Testis (tissue), 3 donors: ENCODE results near the gene MAPKAPK2. TPM values are rescaled to one million over a fixed set of nuclear protein-coding genes. Genes with fewer than 3 reads are reported as not detected.

ENCODE experiments used
- DNase-seq: peaks from one replicate; pipeline ENCODE4 v3.0.0-alpha.2; 2019
- H3K27ac ChIP-seq, 2 donors: fragments of 200-600 bp; sonication (generic); one replicate each; pipeline ENCODE4 v1.5.1; 2019
- H3K27me3 ChIP-seq: fragments of 200-600 bp; sonication (generic); one replicate; pipeline ENCODE4 v1.5.1; 2019
- H3K36me3 ChIP-seq: fragments of 200-600 bp; sonication (generic); one replicate; pipeline ENCODE4 v1.5.1; 2017; ENCODE audit warnings: low read depth; ENCODE audit errors: missing control alignments
- H3K4me1 ChIP-seq: fragments of 200-600 bp; sonication (generic); one replicate; pipeline ENCODE4 v1.5.1; 2019
- H3K4me3 ChIP-seq, 2 donors: fragments of 200-600 bp; sonication (generic); one replicate each; pipeline ENCODE4 v1.5.1; 2017 to 2019
- H3K9me3 ChIP-seq: fragments of 200-600 bp; sonication (generic); one replicate; pipeline ENCODE4 v1.5.1; 2017
- CTCF ChIP-seq, 3 experiments: fragments of 450-650 bp in 2 of 3; fragments of 200-600 bp in 1 of 3; sonication (generic) in 1 of 3; IDR thresholded peaks; one replicate each; pipeline ENCODE4 v1.5.1; 2016 to 2019; ENCODE audit warnings: antibody characterized with exemption in 3 of 3, mild to moderate bottlenecking in 2 of 3, moderate library complexity in 1 of 3
- POLR2A ChIP-seq: fragments of 450-650 bp; IDR thresholded peaks from one replicate; pipeline ENCODE4 v1.6.1; 2017; ENCODE audit warnings: antibody characterized with exemption, mild to moderate bottlenecking, moderate library complexity
- WGBS, 2 donors: methylation state at CpG; one replicate each; pipeline ENCODE4 v1.1.5; 2018; 5-methylcytosine and 5-hydroxymethylcytosine counted together
- intact Hi-C: fragments of 100-400 bp; cut with DNase I; formaldehyde crosslinking; loops from one replicate; pipeline ENCODE4 v1.15.1; 2023; ENCODE audit warnings: low total_unique reads
- polyA plus RNA-seq: library from polyadenylated mRNA; stranded (reverse); fragments of 350-450 nt; fragmentation: Illumina TruSeq; extraction: RNeasy Lipid Tissue Mini Kit (QIAGEN cat#74804); gene quantifications from one replicate; pipeline ENCODE4 v1.2.3, GENCODE V29; 2014; ENCODE audit warnings: low read depth, low replicate concordance; ENCODE audit not compliant: insufficient read depth
- total RNA-seq, 2 donors: library from RNA; depleted of rRNA; stranded (reverse); fragments of >200 nt; gene quantifications; one replicate each; pipeline ENCODE4 v1.2.3, GENCODE V29; 2016

MAPKAPK2 gene
- total and polyA plus RNA-seq, 3 donors from 2014 or later = 66.3 to 76.5 (median 69.1) TPM

- H3K9me3 ChIP-seq = no peaks in the 10 kb centered on the region
- no peaks in the 10 kb centered on the region for H3K27me3 ChIP-seq
- no peaks in the 10 kb centered on the region for H3K36me3 ChIP-seq
- peak overlapping the region; percentile 74 to 92 for H3K4me3 ChIP-seq
- peaks cover 33% of the 10 kb centered on the region for H3K4me1 ChIP-seq
- DNase-seq = no peak
- intact Hi-C loops = no loop called here
- TF ChIP-seq CTCF (IDR thresholded peaks at IDR 0.05) = no peak
- no peak for TF ChIP-seq POLR2A
- peak overlapping the region; percentile 68 to 95 for H3K27ac ChIP-seq
- 0% methylated on average over 4 to 23 of the region's 48 CpGs for WGBS, 2 donors
Measured at GRCh38 chr1:206685334-206685768, 646 bp downstream of the MAPKAPK2 start.

DNA sequence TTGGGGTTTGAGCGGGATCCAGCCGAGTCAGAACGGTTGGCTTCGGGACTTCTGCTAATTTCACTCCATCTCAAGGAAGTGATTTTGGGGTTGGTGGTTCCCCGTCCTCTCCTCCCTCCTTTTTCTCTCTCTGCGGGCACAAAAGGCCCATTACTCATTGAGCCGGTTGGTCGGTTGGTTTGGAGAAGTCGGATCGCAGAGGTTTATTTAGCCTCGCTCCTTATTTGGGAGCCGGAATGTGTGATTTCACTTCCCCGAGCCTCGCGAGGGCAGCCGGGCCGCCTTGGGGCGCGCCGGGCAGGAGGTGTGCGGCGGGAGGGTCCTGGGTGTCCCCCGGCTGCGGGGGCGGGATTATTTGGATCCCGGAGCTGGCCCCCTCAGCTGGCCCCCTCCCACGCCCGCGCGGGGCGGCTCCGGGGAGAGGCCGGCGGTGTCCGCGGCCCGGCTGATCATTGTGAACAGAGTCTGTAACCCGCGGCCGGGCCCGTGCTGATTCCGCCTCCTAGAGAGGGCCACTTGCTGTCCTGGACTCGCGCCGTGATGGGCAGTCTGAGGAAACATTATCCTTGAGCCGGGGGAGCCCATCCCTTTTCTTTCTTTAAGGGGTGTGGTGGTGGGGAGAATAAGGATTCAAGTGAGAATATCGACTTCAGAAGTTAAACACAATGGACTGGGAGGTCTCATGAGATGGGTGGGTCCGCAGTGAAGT is 1.2 kb downstream of the MAPKAPK2 start:
- intact Hi-C loops = no loop called here
- Histone ChIP-seq H3K4me3 (peak overlapping the region; percentile 74 to 92), H3K27me3 (no peaks in the 10 kb centered on the region), H3K9me3 (no peaks in the 10 kb centered on the region), H3K4me1 (peaks cover 38% of the 10 kb centered on the region), H3K27ac (peak overlapping the region; percentile 68 to 95), H3K36me3 (no peaks in the 10 kb centered on the region)
- WGBS, 2 donors = 0% methylated on average over 26 to 45 of the region's 48 CpGs
- peak; percentile 65 for DNase-seq
- TF ChIP-seq CTCF (IDR thresholded peaks at IDR 0.05) (no peak), POLR2A (no peak)

DNA sequence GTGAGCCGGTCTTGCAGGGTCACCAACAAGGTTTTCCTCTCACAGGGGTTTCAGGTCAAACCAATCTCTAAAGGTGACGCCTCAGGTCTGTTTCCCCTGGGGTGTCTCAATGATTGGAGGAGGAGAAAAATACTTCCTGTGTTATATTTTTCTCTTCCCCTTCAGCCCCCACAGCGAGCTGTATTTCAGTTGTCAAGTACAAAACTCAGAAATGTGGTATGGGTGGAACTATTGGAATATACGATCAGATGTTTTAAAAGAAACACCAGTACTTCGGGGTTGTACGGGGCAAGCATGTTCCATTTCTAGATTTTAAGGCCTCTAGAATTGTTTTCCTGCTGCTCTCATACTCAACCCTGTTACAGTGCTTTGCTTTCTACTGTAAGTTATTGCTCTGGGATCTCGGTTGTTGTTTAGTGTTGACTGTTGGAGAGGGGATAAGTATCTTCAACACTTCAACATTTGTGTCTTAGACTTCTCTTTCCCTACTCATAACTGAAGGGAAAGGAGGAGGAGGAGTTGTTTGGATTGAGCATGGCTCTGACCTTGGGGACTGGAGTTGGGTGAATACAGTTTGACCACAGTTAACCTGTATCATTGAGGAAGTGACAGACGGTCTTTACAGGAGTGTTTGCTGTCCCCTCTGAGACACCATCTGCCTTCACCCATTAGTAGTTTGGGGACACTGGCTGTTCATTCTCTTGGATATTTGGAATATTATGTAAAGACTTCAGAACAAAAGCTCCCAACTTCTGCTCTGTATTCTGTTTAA is 2.0 kb downstream of the MAPKAPK2 start:
- intact Hi-C loops = no loop called here
- WGBS, 2 donors = 11 to 16% methylated on average over 8 of the region's 8 CpGs

DNA sequence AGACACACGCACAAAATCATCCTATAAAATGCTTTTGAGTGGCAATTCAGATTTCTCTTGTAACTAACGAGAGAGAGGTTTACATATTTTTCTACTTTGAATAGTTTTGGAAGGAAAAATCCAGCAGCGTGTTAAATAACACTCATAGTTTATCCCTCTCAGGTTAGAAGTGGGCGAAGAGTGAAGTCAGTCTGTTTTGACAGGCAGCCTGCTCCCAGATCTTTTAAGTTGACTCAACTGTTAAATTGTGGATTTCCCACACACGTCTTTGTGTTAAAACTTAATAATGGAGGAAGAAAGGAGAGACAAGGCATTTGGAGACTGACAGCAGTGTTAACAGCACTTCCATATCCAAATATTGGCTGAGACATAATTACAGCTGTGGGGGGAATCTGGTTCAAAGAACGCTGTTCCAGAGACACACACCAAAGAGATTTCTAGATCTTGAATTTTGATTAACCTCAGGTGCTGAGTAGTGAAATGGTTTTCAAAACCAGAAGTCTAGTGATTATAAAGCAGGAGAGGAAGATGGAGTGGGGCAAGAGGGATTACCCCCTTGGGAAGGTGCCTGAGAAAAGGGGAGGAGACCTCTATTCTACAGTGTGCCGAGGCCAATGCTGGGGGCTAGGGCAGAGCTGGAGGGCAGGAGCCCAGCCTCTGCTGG is 2.7 kb downstream of the MAPKAPK2 start:
- Histone ChIP-seq H3K36me3 (no peaks in the 10 kb centered on the region), H3K4me3 (no peak overlapping the region), H3K27me3 (no peaks in the 10 kb centered on the region), H3K27ac (no peak overlapping the region), H3K9me3 (no peaks in the 10 kb centered on the region), H3K4me1 (peaks cover 53% of the 10 kb centered on the region)
- no peak for DNase-seq
- 57 to 67% methylated on average over 7 of the region's 7 CpGs for WGBS, 2 donors
- TF ChIP-seq POLR2A (no peak), CTCF (IDR thresholded peaks at IDR 0.05) (no peak)
- intact Hi-C loops = no loop called here

More for the DNA sequence above, 2.0 kb downstream of the MAPKAPK2 start:
- Histone ChIP-seq H3K4me1 (peaks cover 46% of the 10 kb centered on the region), H3K4me3 (peak overlapping the region; percentile 74 to 92), H3K36me3 (no peaks in the 10 kb centered on the region), H3K9me3 (no peaks in the 10 kb centered on the region), H3K27ac (peak overlapping the region in 1 of 2 donors; percentile 95), H3K27me3 (no peaks in the 10 kb centered on the region)
- DNase-seq = no peak
- no peak for TF ChIP-seq POLR2A
- TF ChIP-seq CTCF (IDR thresholded peaks at IDR 0.05) = no peak
